DMS79 treated with DMSO at 0.1 percent for 48 hours (cell line): ENCODE data around the gene SEC31A.
A peak's percentile ranks its signal among the peaks of the same experiment; 100 is the strongest.

ENCODE experiments used
- DNase-seq: peaks from one replicate; lab custom pipeline; 2025; lab: John Stamatoyannopoulos, UW

The SEC31A gene

GRCh38 chr4:82790060-82790660, 100.8 kb downstream of the SEC31A start:
- DNase-seq, result peak; percentile 17

GRCh38 chr4:82789025-82789776, 101.8 kb downstream of the SEC31A start:
- no peak for DNase-seq

GRCh38 chr4:82787342-82787741, 103.6 kb downstream of the SEC31A start:
- DNase-seq, result no peak

- DNase-seq, result no peak
Measured at GRCh38 chr4:82786828-82787227, 104.1 kb downstream of the SEC31A start.

GRCh38 chr4:82785611-82786400, 105.1 kb downstream of the SEC31A start:
- peak; percentile 34 for DNase-seq

- peak; percentile 34 for DNase-seq
Measured at GRCh38 chr4:82784681-82785610, 106.0 kb downstream of the SEC31A start.

GRCh38 chr4:82782626-82783345, 108.2 kb downstream of the SEC31A start:
- DNase-seq, result no peak

GRCh38 chr4:82780752-82781231, 110.2 kb downstream of the SEC31A start:
- peak; percentile 92 for DNase-seq

- DNase-seq, result no peak
Measured at GRCh38 chr4:82780170-82780751, 110.7 kb downstream of the SEC31A start.

GRCh38 chr4:82779032-82779431, 111.9 kb downstream of the SEC31A start:
- DNase-seq, result no peak

- no peak for DNase-seq
Measured at GRCh38 chr4:82777857-82778525, 113.0 kb downstream of the SEC31A start.

- DNase-seq, result no peak
Measured at GRCh38 chr4:82776925-82777542, 113.9 kb downstream of the SEC31A start.

GRCh38 chr4:82775243-82775642, 115.7 kb downstream of the SEC31A start:
- DNase-seq, result no peak

GRCh38 chr4:82774711-82775171, 116.2 kb downstream of the SEC31A start:
- DNase-seq, result no peak

- DNase-seq, result no peak
Measured at GRCh38 chr4:82773057-82773456, 117.9 kb downstream of the SEC31A start.

- DNase-seq, result no peak
Measured at GRCh38 chr4:82770607-82771006, 120.3 kb downstream of the SEC31A start.
